NT2/D1 (cell line): Measurements from ENCODE around the gene GPR183.

Source experiments
- YY1 ChIP-seq: IDR thresholded peaks from 2 replicates; pipeline ENCODE4 v1.6.1; 2011; ENCODE audit not compliant: insufficient read length, insufficient read depth
- ZNF274 ChIP-seq: IDR thresholded peaks from 2 replicates; pipeline ENCODE4 v1.6.1; 2011; ENCODE audit warnings: mild to moderate bottlenecking, low read depth, low read length

DNA sequence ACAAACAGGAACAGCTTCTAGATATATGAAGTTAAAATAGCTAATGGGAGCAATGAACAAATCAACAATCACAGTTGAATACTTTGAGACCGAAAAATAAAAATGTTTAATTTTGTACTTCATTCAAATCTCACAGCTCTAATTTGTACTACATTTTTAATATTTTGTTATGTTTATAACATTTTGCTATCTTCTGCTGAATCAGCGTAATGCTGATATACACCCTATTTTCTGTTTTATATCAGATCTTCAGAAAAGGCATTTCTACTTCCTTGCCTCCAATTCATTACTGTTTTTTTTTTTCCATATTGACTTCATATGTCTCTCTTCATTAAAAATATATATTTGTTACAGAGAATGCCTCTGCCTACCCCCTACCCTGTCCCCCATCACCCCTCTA lies 27.9 kb upstream of the GPR183 start:
- TF ChIP-seq YY1: no peak
- no peak for TF ChIP-seq ZNF274
